Muscle of back (tissue), 11 donors: ENCODE data around the gene RAN. TPM values are rescaled to one million over a fixed set of nuclear protein-coding genes. Genes with fewer than 3 reads are reported as not detected.
A peak's percentile ranks its signal among the peaks of the same experiment; 100 is the strongest.
"Not testable (repeated sequence)": the region's sequence is repeated elsewhere in the genome, so short reads cannot be mapped to it uniquely, and the experiment has no call there.

ENCODE experiments used
- DNase-seq, 3 donors: peaks; one replicate each; pipeline versions ENCODE4 v3.0.0 to v3.0.0-alpha.2; 2013
- polyA plus RNA-seq, 10 donors: library from polyadenylated mRNA; unstranded; fragments of 120-200 nt; gene quantifications; one replicate each; pipeline ENCODE4 v1.2.1, GENCODE V29; 2013; ENCODE audit not compliant: insufficient read length in 10 of 10

The RAN gene
- polyA plus RNA-seq, 10 donors: 339 to 578 (median 394) TPM

- DNase-seq: no peak
These were observed 4.9 kb downstream of the RAN start for GRCh38 chr12:130876758-130877157.

- no peak for DNase-seq
These were observed 5.5 kb downstream of the RAN start for GRCh38 chr12:130877333-130877732.

- no peak for DNase-seq
These were observed 6.6 kb downstream of the RAN start for GRCh38 chr12:130878193-130879185.

- DNase-seq: no peak
These were observed 7.4 kb downstream of the RAN start for GRCh38 chr12:130879212-130879686.

GRCh38 chr12:130879781-130880389 lies 8.0 kb downstream of the RAN start:
- DNase-seq: no peak

GRCh38 chr12:130880411-130880885 lies 8.6 kb downstream of the RAN start:
- no peak for DNase-seq

- no peak for DNase-seq
These were observed 9.2 kb downstream of the RAN start for GRCh38 chr12:130881046-130881445.

GRCh38 chr12:130881548-130881947 lies 9.7 kb downstream of the RAN start:
- DNase-seq: no peak

GRCh38 chr12:130887190-130887589 lies 15.3 kb downstream of the RAN start:
- DNase-seq: not testable (repeated sequence)

GRCh38 chr12:130904064-130904463 lies 32.2 kb downstream of the RAN start:
- DNase-seq: no peak

- not testable (repeated sequence) for DNase-seq
These were observed 33.1 kb downstream of the RAN start for GRCh38 chr12:130904936-130905455.

- no peak for DNase-seq
These were observed 37.2 kb downstream of the RAN start for GRCh38 chr12:130909111-130909510.

GRCh38 chr12:130911193-130911592 lies 39.3 kb downstream of the RAN start:
- no peak for DNase-seq

- DNase-seq: no peak
These were observed 40.1 kb downstream of the RAN start for GRCh38 chr12:130911933-130912332.

- DNase-seq: peak; percentile 40 to 87 (median 80)
These were observed 44.5 kb downstream of the RAN start for GRCh38 chr12:130916241-130916911.

GRCh38 chr12:130917607-130918006 lies 45.7 kb downstream of the RAN start:
- DNase-seq: no peak

GRCh38 chr12:130919086-130919485 lies 47.2 kb downstream of the RAN start:
- no peak for DNase-seq

- DNase-seq: peak in 1 of 3 donors; percentile 14
These were observed 48.3 kb downstream of the RAN start for GRCh38 chr12:130920119-130920703.

GRCh38 chr12:130920723-130921381 lies 49.0 kb downstream of the RAN start:
- peak in 1 of 3 donors; percentile 59 for DNase-seq

GRCh38 chr12:130922511-130922953 lies 50.7 kb downstream of the RAN start:
- peak in 2 of 3 donors; percentile 45 to 61 for DNase-seq
